ENCODE measurements around the gene ERCC6L. TPM values are rescaled to one million over a fixed set of nuclear protein-coding genes. Genes with fewer than 3 reads are reported as not detected.

Gene ERCC6L
- total RNA-seq, 1 donor from 2014 or later: 6.6 TPM

GRCh38 chrX:72265263-72265662 is 26.4 kb upstream of the ERCC6L start:
- TF ChIP-seq CTCF (conservative IDR thresholded peaks at IDR 0.05; ENCODE audit: low read depth, low read length): no peak
- no peak overlapping the region for H3K4me3 ChIP-seq (ENCODE audit: low read depth, low read length)
- no peak for DNase-seq (ENCODE audit: low read depth)

GRCh38 chrX:72262077-72262476 is 23.2 kb upstream of the ERCC6L start:
- DNase-seq (ENCODE audit: low read depth): no peak
- TF ChIP-seq CTCF (conservative IDR thresholded peaks at IDR 0.05; ENCODE audit: low read depth, low read length): no peak
- H3K4me3 ChIP-seq (ENCODE audit: low read depth, low read length): no peak overlapping the region

GRCh38 chrX:72260448-72260847 is 21.6 kb upstream of the ERCC6L start:
- no peak overlapping the region for H3K4me3 ChIP-seq (ENCODE audit: low read depth, low read length)
- no peak for DNase-seq (ENCODE audit: low read depth)
- no peak for TF ChIP-seq CTCF (conservative IDR thresholded peaks at IDR 0.05; ENCODE audit: low read depth, low read length)

- no peak for DNase-seq (ENCODE audit: low read depth)
- TF ChIP-seq CTCF (conservative IDR thresholded peaks at IDR 0.05; ENCODE audit: low read depth, low read length): no peak
- no peak overlapping the region for H3K4me3 ChIP-seq (ENCODE audit: low read depth, low read length)
Observed at GRCh38 chrX:72258174-72258573, 19.3 kb upstream of the ERCC6L start.

- no peak overlapping the region for H3K4me3 ChIP-seq (ENCODE audit: low read depth, low read length)
- no peak for TF ChIP-seq CTCF (conservative IDR thresholded peaks at IDR 0.05; ENCODE audit: low read depth, low read length)
- no peak for DNase-seq (ENCODE audit: low read depth)
Observed at GRCh38 chrX:72255864-72256263, 17.0 kb upstream of the ERCC6L start.

- DNase-seq (ENCODE audit: low read depth): no peak
- no peak for TF ChIP-seq CTCF (conservative IDR thresholded peaks at IDR 0.05; ENCODE audit: low read depth, low read length)
- no peak overlapping the region for H3K4me3 ChIP-seq (ENCODE audit: low read depth, low read length)
Observed at GRCh38 chrX:72255445-72255844, 16.6 kb upstream of the ERCC6L start.

- no peak for DNase-seq (ENCODE audit: low read depth)
- H3K4me3 ChIP-seq (ENCODE audit: low read depth, low read length): no peak overlapping the region
- TF ChIP-seq CTCF (conservative IDR thresholded peaks at IDR 0.05; ENCODE audit: low read depth, low read length): no peak
Observed at GRCh38 chrX:72254816-72255215, 16.0 kb upstream of the ERCC6L start.
